Muscle of arm (tissue), 12 donors: ENCODE measurements around the gene ASPHD1. TPM values are rescaled to one million over a fixed set of nuclear protein-coding genes. Genes with fewer than 3 reads are reported as not detected.
"Not testable (repeated sequence)": the region's sequence is repeated elsewhere in the genome, so short reads cannot be mapped to it uniquely, and the experiment has no call there.

Experiments
- DNase-seq: peaks from one replicate; pipeline ENCODE4 v3.0.0-alpha.2; 2013
- polyA plus RNA-seq, 12 donors: library from polyadenylated mRNA; unstranded; fragments of 120-200 nt; gene quantifications; one replicate each; pipeline ENCODE4 v1.2.1, GENCODE V29; 2013; ENCODE audit not compliant: insufficient read length in 12 of 12

The ASPHD1 gene
- polyA plus RNA-seq, 12 donors, result 0.27 to 10.5 (median 0.32) TPM; not detected in 2

GRCh38 chr16:29931750-29932149 lies 31.5 kb downstream of the ASPHD1 start:
- not testable (repeated sequence) for DNase-seq

GRCh38 chr16:29940656-29941055 lies 40.4 kb downstream of the ASPHD1 start:
- no peak for DNase-seq

GRCh38 chr16:29943846-29944799 lies 43.8 kb downstream of the ASPHD1 start:
- DNase-seq, result peak; percentile 29

- DNase-seq, result no peak
Observed at GRCh38 chr16:29947897-29948296, 47.6 kb downstream of the ASPHD1 start.

- no peak for DNase-seq
Observed at GRCh38 chr16:29950806-29951461, 50.6 kb downstream of the ASPHD1 start.

GRCh38 chr16:29951625-29952365 lies 51.5 kb downstream of the ASPHD1 start:
- DNase-seq, result no peak

Other genes with a start within 250 kb of the ASPHD1 start
- gene SPN, start 237.2 kb upstream of the ASPHD1 start, polyA plus RNA-seq, result 1 to 10 TPM in 3 of 12 donors, under 1 TPM in 7, not detected in 2; 0.72 to 8.2 (median 0.88) TPM
- gene QPRT, start 221.3 kb upstream of the ASPHD1 start, polyA plus RNA-seq, result 100 to 1,000 TPM in 1 of 12 donors, 10 to 100 TPM in 10, not detected in 1; 42.0 to 115 (median 54.3) TPM
- gene C16orf54, start 154.5 kb upstream of the ASPHD1 start, polyA plus RNA-seq, result 1 to 10 TPM in 1 of 12 donors, under 1 TPM in 9, not detected in 2; 0.10 to 1.4 (median 0.25) TPM
- gene ZG16, start 122.2 kb upstream of the ASPHD1 start, polyA plus RNA-seq, result 1 to 10 TPM in 1 of 12 donors, under 1 TPM in 1, not detected in 10; 0.05 to 4.4 TPM
- 10 to 100 TPM in 11 of 12 donors, not detected in 1; 23.1 to 55.3 (median 33.6) TPM for gene KIF22, start 109.7 kb upstream of the ASPHD1 start, polyA plus RNA-seq
- 100 to 1,000 TPM in 11 of 12 donors, not detected in 1; 185 to 364 (median 230) TPM for gene MAZ, start 94.0 kb upstream of the ASPHD1 start, polyA plus RNA-seq
- 10 to 100 TPM in 10 of 12 donors, 1 to 10 TPM in 1, not detected in 1; 9.3 to 42.8 (median 13.9) TPM for gene PRRT2, start 88.3 kb upstream of the ASPHD1 start, polyA plus RNA-seq
- gene PAGR1, start 84.3 kb upstream of the ASPHD1 start, polyA plus RNA-seq, result 10 to 100 TPM in 11 of 12 donors, not detected in 1; 22.9 to 47.7 (median 28.2) TPM
- gene MVP, start 80.0 kb upstream of the ASPHD1 start, polyA plus RNA-seq, result 100 to 1,000 TPM in 1 of 12 donors, 10 to 100 TPM in 10, not detected in 1; 11.5 to 112 (median 18.7) TPM
- 10 to 100 TPM in 11 of 12 donors, not detected in 1; 32.1 to 48.9 (median 40.2) TPM for gene CDIPT, start 37.3 kb upstream of the ASPHD1 start, polyA plus RNA-seq
- 1 to 10 TPM in 10 of 12 donors, under 1 TPM in 1, not detected in 1; 0.99 to 9.6 (median 1.5) TPM for gene SEZ6L2, start 938 bp upstream of the ASPHD1 start, polyA plus RNA-seq
- gene KCTD13, start 25.7 kb downstream of the ASPHD1 start, polyA plus RNA-seq, result 10 to 100 TPM in 6 of 12 donors, 1 to 10 TPM in 5, not detected in 1; 7.6 to 21.0 (median 10.7) TPM
- 10 to 100 TPM in 11 of 12 donors, not detected in 1; 54.9 to 69.3 (median 60.5) TPM for gene TMEM219, start 61.6 kb downstream of the ASPHD1 start, polyA plus RNA-seq
- 10 to 100 TPM in 11 of 12 donors, not detected in 1; 24.9 to 47.2 (median 31.2) TPM for gene TAOK2, start 73.4 kb downstream of the ASPHD1 start, polyA plus RNA-seq
- gene HIRIP3, start 95.1 kb downstream of the ASPHD1 start, polyA plus RNA-seq, result 10 to 100 TPM in 11 of 12 donors, not detected in 1; 10.2 to 15.6 (median 12.0) TPM
- 10 to 100 TPM in 11 of 12 donors, not detected in 1; 24.0 to 62.2 (median 32.7) TPM for gene INO80E, start 95.8 kb downstream of the ASPHD1 start, polyA plus RNA-seq
- gene DOC2A, start 110.5 kb downstream of the ASPHD1 start, polyA plus RNA-seq, result 1 to 10 TPM in 4 of 12 donors, under 1 TPM in 6, not detected in 2; 0.30 to 1.4 (median 0.94) TPM
- gene C16orf92, start 122.7 kb downstream of the ASPHD1 start, polyA plus RNA-seq, result not detected
- gene TLCD3B, start 130.8 kb downstream of the ASPHD1 start, polyA plus RNA-seq, result 1 to 10 TPM in 5 of 12 donors, under 1 TPM in 6, not detected in 1; 0.42 to 7.5 (median 0.80) TPM
- gene ALDOA, start 165.3 kb downstream of the ASPHD1 start, polyA plus RNA-seq, result 1,000 to 10,000 TPM in 10 of 12 donors, 100 to 1,000 TPM in 2; 871 to 3,402 (median 1,561) TPM
- gene PPP4C, start 175.5 kb downstream of the ASPHD1 start, polyA plus RNA-seq, result 10 to 100 TPM in 11 of 12 donors, not detected in 1; 43.0 to 95.7 (median 53.3) TPM
- 1 to 10 TPM in 1 of 12 donors, under 1 TPM in 9, not detected in 2; 0.38 to 3.4 (median 0.52) TPM for gene TBX6, start 191.4 kb downstream of the ASPHD1 start, polyA plus RNA-seq
- gene YPEL3, start 195.7 kb downstream of the ASPHD1 start, polyA plus RNA-seq, result 10 to 100 TPM in 11 of 12 donors, not detected in 1; 21.9 to 98.3 (median 27.6) TPM
- 10 to 100 TPM in 1 of 12 donors, 1 to 10 TPM in 10, not detected in 1; 4.1 to 10.7 (median 5.5) TPM for gene GDPD3, start 213.0 kb downstream of the ASPHD1 start, polyA plus RNA-seq
- 100 to 1,000 TPM in 1 of 12 donors, 10 to 100 TPM in 10, not detected in 1; 36.6 to 102 (median 44.4) TPM for gene MAPK3, start 222.7 kb downstream of the ASPHD1 start, polyA plus RNA-seq